Measurements from ENCODE around the gene CASZ1.

GRCh38 chr1:10659218-10659617, 137.2 kb downstream of the CASZ1 start:
- no peak for TF ChIP-seq EGR1 (IDR thresholded peaks at IDR 0.05)
- no peak for TF ChIP-seq YY1 (IDR thresholded peaks at IDR 0.05; ENCODE audit: low read depth)
- no peak for TF ChIP-seq RAD21 (IDR thresholded peaks at IDR 0.05; ENCODE audit: low read depth)
- no peak for TF ChIP-seq ZBTB7A (IDR thresholded peaks at IDR 0.05; ENCODE audit: low read depth)
- no peak for TF ChIP-seq TEAD4 (IDR thresholded peaks at IDR 0.05)
- TF ChIP-seq EP300 (IDR thresholded peaks at IDR 0.05; ENCODE audit: borderline replicate concordance): no peak
- no peak for TF ChIP-seq REST (IDR thresholded peaks at IDR 0.05; ENCODE audit: low read depth)
- TF ChIP-seq CEBPB (IDR thresholded peaks at IDR 0.05): no peak
- TF ChIP-seq CREB1 (IDR thresholded peaks at IDR 0.05; ENCODE audit: low read depth): no peak
- no peak for TF ChIP-seq USF1 (IDR thresholded peaks at IDR 0.05)

Data from Ishikawa (cell line).